NCI-H460 (cell line): Measurements from ENCODE around the gene HOMEZ. TPM values are rescaled to one million over a fixed set of nuclear protein-coding genes. Genes with fewer than 3 reads are reported as not detected.
"Not testable (repeated sequence)": the region's sequence is repeated elsewhere in the genome, so short reads cannot be mapped to it uniquely, and the experiment has no call there.

Source experiments
- DNase-seq: peaks from one replicate; pipeline ENCODE4 v3.0.0-alpha.2; 2016; ENCODE audit warnings: low read depth; ENCODE audit errors: extremely low read depth
- polyA plus RNA-seq: library from polyadenylated mRNA; depleted of rRNA; stranded (reverse); fragments of >200 nt; gene quantifications from 2 replicates; pipeline ENCODE4 v1.2.3, GENCODE V29; 2014; cell fraction: nucleus; rRNA removed
- total RNA-seq: library from RNA; depleted of rRNA; stranded (reverse); fragments of >200 nt; shearing (Covaris generic); gene quantifications from 2 replicates; pipeline ENCODE4 v1.2.3, GENCODE V29; 2014; rRNA removed

The HOMEZ gene
- total RNA-seq = 7.1 and 7.8 TPM in 2 replicates
- polyA plus RNA-seq = 6.1 and 6.5 TPM in 2 replicates

GRCh38 chr14:23286020-23286901, at the start of gene HOMEZ:
HOMEZ (minus strand) TSS chr14:23286132; CDS start chr14:23285952, 180 bp downstream.
- DNase-seq = peak; percentile 98

- DNase-seq = no peak
Observed at GRCh38 chr14:23335623-23336022, 49.7 kb upstream of the HOMEZ start.

GRCh38 chr14:23327947-23328744, 42.2 kb upstream of the HOMEZ start:
- DNase-seq = peak; percentile 70

- DNase-seq = no peak
Observed at GRCh38 chr14:23326491-23327332, 40.8 kb upstream of the HOMEZ start.

- DNase-seq = not testable (repeated sequence)
Observed at GRCh38 chr14:23325746-23326145, 39.8 kb upstream of the HOMEZ start.

- DNase-seq = no peak
Observed at GRCh38 chr14:23324993-23325392, 39.1 kb upstream of the HOMEZ start.

- DNase-seq = no peak
Observed at GRCh38 chr14:23324455-23324846, 38.5 kb upstream of the HOMEZ start.

- DNase-seq = no peak
Observed at GRCh38 chr14:23323838-23324454, 38.0 kb upstream of the HOMEZ start.

GRCh38 chr14:23322568-23323517, 36.9 kb upstream of the HOMEZ start:
- no peak for DNase-seq

- no peak for DNase-seq
Observed at GRCh38 chr14:23321572-23322547, 35.9 kb upstream of the HOMEZ start.

- peak; percentile 100 for DNase-seq
Observed at GRCh38 chr14:23320584-23321571, 34.9 kb upstream of the HOMEZ start, which contains the start of gene PABPN1. PABPN1 (plus strand) TSS chr14:23321457; CDS start chr14:23321470, 13 bp downstream.

- DNase-seq = no peak
Observed at GRCh38 chr14:23319746-23320583, 34.0 kb upstream of the HOMEZ start.

GRCh38 chr14:23316300-23316699, 30.4 kb upstream of the HOMEZ start:
- DNase-seq = no peak

GRCh38 chr14:23310546-23310945, 24.6 kb upstream of the HOMEZ start:
- DNase-seq = no peak

- no peak for DNase-seq
Observed at GRCh38 chr14:23308721-23309445, 23.0 kb upstream of the HOMEZ start.
